IMR-90 (cell line): Measurements from ENCODE around the gene DPP10. TPM values are rescaled to one million over a fixed set of nuclear protein-coding genes. Genes with fewer than 3 reads are reported as not detected.

Experiments
- ATAC-seq: fragments of 200-7000 bp; cut with Tn5 transposase; 2 replicates; pipeline ENCODE4 v1.9.1; 2020; ENCODE audit warnings: low read depth, mild to moderate bottlenecking, moderate library complexity
- BruUV-seq: library from RNA; stranded (reverse); fragments of 400-500 nt; replicated peaks from 2 replicates; lab custom pipeline; 2021; lab: Mats Ljungman, UMichigan
- CTCF ChIA-PET: fragments of 300-600 bp; formaldehyde crosslinking; extraction: SDS; loops from one replicate; lab custom pipeline; 2021; ENCODE audit warnings: antibody characterized with exemption; lab: Yijun Ruan, JAX
- POLR2A ChIA-PET: fragments of 300-600 bp; sonication (Branson Sonifier 250); formaldehyde crosslinking; loops from one replicate; lab custom pipeline; 2022; ENCODE audit warnings: antibody characterized with exemption; ENCODE audit not compliant: unreplicated experiment; lab: Charles Lee
- DNase-seq: peaks from one replicate; pipeline ENCODE4 v3.0.0; 2013
- H2AFZ ChIP-seq: replicated peaks from 2 replicates; pipeline ENCODE3; 2013; ENCODE audit warnings: low read length, mild to moderate bottlenecking; ENCODE audit not compliant: poor library complexity
- H2AK5ac ChIP-seq: 2 replicates; pipeline ENCODE4 v1.6.1; 2013; ENCODE audit warnings: low read depth, low read length, inconsistent platforms
- H2AK9ac ChIP-seq: replicated peaks from 2 replicates; pipeline ENCODE3; 2013; ENCODE audit warnings: mild to moderate bottlenecking, low read depth, low read length, moderate library complexity; ENCODE audit not compliant: poor library complexity
- H2BK120ac ChIP-seq: 2 replicates; pipeline ENCODE4 v1.6.1; 2013; ENCODE audit warnings: low read depth, low read length, inconsistent platforms
- H2BK15ac ChIP-seq: 3 replicates; pipeline ENCODE4 v1.6.1; 2013; ENCODE audit warnings: low read depth, low read length, inconsistent platforms
- H2BK20ac ChIP-seq: 2 replicates; pipeline ENCODE4 v1.6.1; 2013; ENCODE audit warnings: low read depth, mild to moderate bottlenecking, inconsistent platforms, low read length, moderate library complexity
- H2BK5ac ChIP-seq: 2 replicates; pipeline ENCODE4 v1.6.1; 2013; ENCODE audit warnings: mild to moderate bottlenecking, low read depth, low read length, inconsistent platforms; ENCODE audit not compliant: poor library complexity, severe bottlenecking
- H3K14ac ChIP-seq: replicated peaks from 2 replicates; pipeline ENCODE4 v1.6.1; 2013; ENCODE audit warnings: low read depth, low read length, inconsistent platforms
- H3K18ac ChIP-seq: 2 replicates; pipeline ENCODE4 v1.6.1; 2013; ENCODE audit warnings: low read depth, low read length, control low read depth
- H3K23ac ChIP-seq: 2 replicates; pipeline ENCODE4 v1.6.1; 2013; ENCODE audit warnings: low read depth, low read length, inconsistent platforms
- H3K27ac ChIP-seq: 2 replicates; pipeline ENCODE4 v1.5.1; 2013; ENCODE audit warnings: mild to moderate bottlenecking, control low read depth, low read length; ENCODE audit not compliant: insufficient read depth
- H3K27me3 ChIP-seq: 2 replicates; pipeline ENCODE4 v1.6.1; 2013; ENCODE audit warnings: low read length; ENCODE audit not compliant: control insufficient read depth, insufficient read depth
- H3K36me3 ChIP-seq: 2 replicates; pipeline ENCODE4 v1.6.1; 2013; ENCODE audit warnings: low read length, mixed read lengths; ENCODE audit not compliant: control insufficient read depth, insufficient read depth
- H3K4ac ChIP-seq: 2 replicates; pipeline ENCODE4 v1.6.1; 2013; ENCODE audit warnings: low read depth, low read length, inconsistent platforms
- H3K4me1 ChIP-seq: 2 replicates; pipeline ENCODE4 v1.6.1; 2013; ENCODE audit warnings: low read length, mixed read lengths; ENCODE audit not compliant: control insufficient read depth, insufficient read depth
- H3K4me2 ChIP-seq: 2 replicates; pipeline ENCODE4 v1.6.1; 2013; ENCODE audit warnings: low read depth, mild to moderate bottlenecking, control low read depth, low read length, moderate library complexity
- H3K4me3 ChIP-seq: 2 replicates; pipeline ENCODE4 v1.5.1; 2013; ENCODE audit warnings: low read depth, mild to moderate bottlenecking, control low read depth, low read length, moderate library complexity; ENCODE audit not compliant: insufficient read depth
- H3K56ac ChIP-seq: 2 replicates; pipeline ENCODE4 v1.6.1; 2013; ENCODE audit warnings: low read length, inconsistent platforms; ENCODE audit not compliant: insufficient read depth; ENCODE audit errors: extremely low read depth
- H3K79me1 ChIP-seq, 2 experiments: 2 replicates each; pipeline ENCODE4 v1.6.1; 2013; ENCODE audit warnings: low read length in 2 of 2, inconsistent platforms in 1 of 2, low read depth in 1 of 2
- H3K9ac ChIP-seq: 2 replicates; pipeline ENCODE4 v1.6.1; 2013; ENCODE audit warnings: low read depth, low read length, control low read depth
- H3K9me1 ChIP-seq: 2 replicates; pipeline ENCODE4 v1.6.1; 2013; ENCODE audit warnings: low read length, inconsistent platforms; ENCODE audit not compliant: insufficient read depth
- H3K9me3 ChIP-seq: 2 replicates; pipeline ENCODE4 v1.6.1; 2013; ENCODE audit warnings: low read length; ENCODE audit not compliant: control insufficient read depth, insufficient read depth
- H4K20me1 ChIP-seq: 2 replicates; pipeline ENCODE4 v1.6.1; 2013; ENCODE audit warnings: low read length, inconsistent platforms; ENCODE audit not compliant: insufficient read depth
- H4K5ac ChIP-seq: 2 replicates; pipeline ENCODE4 v1.6.1; 2013; ENCODE audit warnings: mild to moderate bottlenecking, low read depth, low read length, control low read depth
- H4K8ac ChIP-seq, 2 experiments: 2 replicates each; pipeline ENCODE4 v1.6.1; 2013; ENCODE audit warnings: low read depth in 2 of 2, low read length in 2 of 2, control low read depth in 1 of 2, inconsistent platforms in 1 of 2
- H4K91ac ChIP-seq: 2 replicates; pipeline ENCODE4 v1.6.1; 2013; ENCODE audit warnings: low read depth, low read length, inconsistent platforms; ENCODE audit not compliant: insufficient read depth
- BHLHE40 ChIP-seq: fragments of 150-350 bp; IDR thresholded peaks from 2 replicates; pipeline ENCODE4 v1.6.1; 2016; ENCODE audit warnings: mild to moderate bottlenecking, low read depth, low read length
- CEBPB ChIP-seq: IDR thresholded peaks from 2 replicates; pipeline ENCODE4 v1.6.1; 2012; ENCODE audit warnings: low read depth, low read length, improper control_type of control experiment
- CHD1 ChIP-seq: IDR thresholded peaks from 2 replicates; pipeline ENCODE4 v1.6.1; 2012; ENCODE audit warnings: low read depth, low read length, improper control_type of control experiment
- CTCF ChIP-seq: conservative IDR thresholded peaks from 2 replicates; pipeline ENCODE4 v1.5.1; 2012; ENCODE audit warnings: mild to moderate bottlenecking, low read depth, low read length, improper control_type of control experiment
- FOS ChIP-seq: fragments of 150-350 bp; IDR thresholded peaks from 2 replicates; pipeline ENCODE4 v1.6.1; 2016; ENCODE audit warnings: low read depth, low read length
- MAFK ChIP-seq: IDR thresholded peaks from 2 replicates; pipeline ENCODE4 v1.6.1; 2012; ENCODE audit warnings: low read depth, low read length, improper control_type of control experiment
- MAZ ChIP-seq: IDR thresholded peaks from 2 replicates; pipeline ENCODE4 v1.6.1; 2012; ENCODE audit warnings: low read depth, mild to moderate bottlenecking, low read length, improper control_type of control experiment, moderate library complexity, borderline replicate concordance
- MXI1 ChIP-seq: IDR thresholded peaks from 2 replicates; pipeline ENCODE4 v1.6.1; 2012; ENCODE audit warnings: low read depth, mild to moderate bottlenecking, low read length, moderate library complexity, borderline replicate concordance
- NFE2L2 ChIP-seq: fragments of 150-350 bp; IDR thresholded peaks from 2 replicates; pipeline ENCODE4 v1.6.1; 2016; ENCODE audit warnings: low read depth, mild to moderate bottlenecking, low read length
- POLR2A ChIP-seq: IDR thresholded peaks from 2 replicates; pipeline ENCODE4 v1.6.1; 2012; ENCODE audit warnings: mild to moderate bottlenecking, low read depth, low read length
- RAD21 ChIP-seq: IDR thresholded peaks from 2 replicates; pipeline ENCODE4 v1.6.1; 2012; ENCODE audit warnings: low read length, improper control_type of control experiment
- RCOR1 ChIP-seq: IDR thresholded peaks from 2 replicates; pipeline ENCODE4 v1.6.1; 2012; ENCODE audit warnings: mild to moderate bottlenecking, low read length, improper control_type of control experiment; ENCODE audit not compliant: insufficient replicate concordance
- RFX5 ChIP-seq: IDR thresholded peaks from 2 replicates; pipeline ENCODE4 v1.8.0; 2012; ENCODE audit warnings: low read depth, mild to moderate bottlenecking, low read length, moderate library complexity
- SMC3 ChIP-seq: fragments of 150-350 bp; IDR thresholded peaks from 2 replicates; pipeline ENCODE4 v1.6.1; 2016; ENCODE audit warnings: low read depth, mild to moderate bottlenecking, antibody characterized with exemption, low read length, moderate library complexity
- USF2 ChIP-seq: fragments of 150-350 bp; IDR thresholded peaks from 2 replicates; pipeline ENCODE4 v1.6.1; 2017; ENCODE audit warnings: mild to moderate bottlenecking, antibody characterized with exemption, low read length, low read depth
- WGBS, 2 experiments: methylation state at CpG; one replicate each; pipeline versions ENCODE4 v1.1.5 to v1.1.7; 2013; ENCODE audit warnings: missing lambda C conversion rate in 2 of 2; ENCODE audit not compliant: insufficient read length in 1 of 2; ENCODE audit errors: extremely low coverage in 2 of 2; 5-methylcytosine and 5-hydroxymethylcytosine counted together
- dilution Hi-C: fragments of 300-500 bp; cut with HindIII; formaldehyde crosslinking; loops from one replicate; pipeline ENCODE4 v1.14.3; 2018; ENCODE audit warnings: low sequenced_read_pairs; ENCODE audit not compliant: unreplicated experiment
- in situ Hi-C: fragments of 300-500 bp; cut with MboI; formaldehyde crosslinking; loops from 3 replicates; pipeline ENCODE4 v1.14.3; 2019; ENCODE audit warnings: low sequenced_read_pairs, inconsistent platforms, mixed read lengths
- intact Hi-C: fragments of 100-400 bp; cut with micrococcal nuclease; formaldehyde crosslinking; loops from 2 replicates; pipeline ENCODE4 v1.10.0; 2022
- polyA plus RNA-seq, 3 experiments: library from polyadenylated mRNA; depleted of rRNA; stranded (reverse); fragments of >200 nt; gene quantifications; 2 replicates each; pipeline ENCODE4 v1.2.3, GENCODE V29; 2012; ENCODE audit warnings: low replicate concordance in 1 of 3
- total RNA-seq: library from RNA; depleted of rRNA; stranded (reverse); fragments of >200 nt; gene quantifications from 2 replicates; pipeline ENCODE4 v1.2.3, GENCODE V29; 2012
- TF ChIP-seq, protein P1 (sequence below): fragments of 150-350 bp; IDR thresholded peaks from 2 replicates; pipeline ENCODE4 v1.6.1; 2016; ENCODE audit warnings: low read depth, mild to moderate bottlenecking, low read length, moderate library complexity, borderline replicate concordance

The DPP10 gene
- total and polyA plus RNA-seq, 2 of the 4 experiments (the other 2 are of a cell fraction): not detected

- Histone ChIP-seq H2AK5ac (no peak overlapping the region), H3K23ac (no peak overlapping the region), H3K9me3 (peaks cover 6% of the 10 kb centered on the region), H2BK5ac (no peak overlapping the region), H3K36me3 (no peaks in the 10 kb centered on the region), H3K56ac (no peak overlapping the region), H3K18ac (no peak overlapping the region), H3K27ac (no peak overlapping the region), H2AK9ac (no peak overlapping the region), H2BK120ac (no peak overlapping the region), H4K91ac (no peak overlapping the region), H2BK20ac (no peak overlapping the region), H3K4ac (no peak overlapping the region), H2AFZ (no peak overlapping the region), H3K9ac (no peak overlapping the region), H3K79me1 (no peaks in the 10 kb centered on the region), H3K14ac (no peak overlapping the region), H3K27me3 (no peaks in the 10 kb centered on the region), H4K5ac (no peak overlapping the region), H4K8ac (no peak overlapping the region), H3K9me1 (no peaks in the 10 kb centered on the region), H3K4me2 (no peak overlapping the region), H2BK15ac (no peak overlapping the region), H4K20me1 (no peaks in the 10 kb centered on the region), H3K4me1 (no peaks in the 10 kb centered on the region), H3K4me3 (no peak overlapping the region)
- ChIA-PET POLR2A (no interaction called here), CTCF (no interaction called here)
- ATAC-seq (no peak), DNase-seq (no peak)
- intact Hi-C loops: no loop called here
- WGBS, 2 experiments: no CpG with 5 or more reads among the region's 2 CpGs
- in situ Hi-C loops: no loop called here
- no TSS peak for BruUV-seq
- dilution Hi-C loops: no loop called here
- TF ChIP-seq POLR2A (no peak), SMC3 (no peak), CTCF (no peak), MAFK (no peak), RAD21 (no peak), BHLHE40 (no peak), RFX5 (no peak), CEBPB (no peak), MAZ (no peak), NFE2L2 (no peak), RCOR1 (no peak), CHD1 (no peak), MXI1 (no peak), FOS (no peak), USF2 (no peak)
- TF ChIP-seq, protein P1, sequence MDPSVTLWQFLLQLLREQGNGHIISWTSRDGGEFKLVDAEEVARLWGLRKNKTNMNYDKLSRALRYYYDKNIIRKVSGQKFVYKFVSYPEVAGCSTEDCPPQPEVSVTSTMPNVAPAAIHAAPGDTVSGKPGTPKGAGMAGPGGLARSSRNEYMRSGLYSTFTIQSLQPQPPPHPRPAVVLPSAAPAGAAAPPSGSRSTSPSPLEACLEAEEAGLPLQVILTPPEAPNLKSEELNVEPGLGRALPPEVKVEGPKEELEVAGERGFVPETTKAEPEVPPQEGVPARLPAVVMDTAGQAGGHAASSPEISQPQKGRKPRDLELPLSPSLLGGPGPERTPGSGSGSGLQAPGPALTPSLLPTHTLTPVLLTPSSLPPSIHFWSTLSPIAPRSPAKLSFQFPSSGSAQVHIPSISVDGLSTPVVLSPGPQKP: no peak
These were observed 680.3 kb downstream of the DPP10 start for GRCh38 chr2:115122701-115123100.
